Body of pancreas (tissue), 4 donors: ENCODE data around the gene HECW1.

Experiments used
- POLR2A ChIP-seq, 3 donors: fragments of 450-650 bp; IDR thresholded peaks; one replicate each; pipeline ENCODE4 v1.6.1; 2016; ENCODE audit warnings: antibody characterized with exemption in 3 of 3, mild to moderate bottlenecking in 2 of 3
- TF ChIP-seq, protein P1 (sequence below), 7 experiments: fragments of 450-650 bp in 4 of 7; fragments of 200-600 bp in 3 of 7; sonication (generic) in 3 of 7; IDR thresholded peaks; one replicate each; pipeline ENCODE4 v1.5.1; 2016 to 2019; ENCODE audit warnings: antibody characterized with exemption in 7 of 7

GRCh38 chr7:43431020-43431595 is 318.7 kb downstream of the HECW1 start:
- no peak for TF ChIP-seq POLR2A (IDR thresholded peaks at IDR 0.05)
- TF ChIP-seq, protein P1, sequence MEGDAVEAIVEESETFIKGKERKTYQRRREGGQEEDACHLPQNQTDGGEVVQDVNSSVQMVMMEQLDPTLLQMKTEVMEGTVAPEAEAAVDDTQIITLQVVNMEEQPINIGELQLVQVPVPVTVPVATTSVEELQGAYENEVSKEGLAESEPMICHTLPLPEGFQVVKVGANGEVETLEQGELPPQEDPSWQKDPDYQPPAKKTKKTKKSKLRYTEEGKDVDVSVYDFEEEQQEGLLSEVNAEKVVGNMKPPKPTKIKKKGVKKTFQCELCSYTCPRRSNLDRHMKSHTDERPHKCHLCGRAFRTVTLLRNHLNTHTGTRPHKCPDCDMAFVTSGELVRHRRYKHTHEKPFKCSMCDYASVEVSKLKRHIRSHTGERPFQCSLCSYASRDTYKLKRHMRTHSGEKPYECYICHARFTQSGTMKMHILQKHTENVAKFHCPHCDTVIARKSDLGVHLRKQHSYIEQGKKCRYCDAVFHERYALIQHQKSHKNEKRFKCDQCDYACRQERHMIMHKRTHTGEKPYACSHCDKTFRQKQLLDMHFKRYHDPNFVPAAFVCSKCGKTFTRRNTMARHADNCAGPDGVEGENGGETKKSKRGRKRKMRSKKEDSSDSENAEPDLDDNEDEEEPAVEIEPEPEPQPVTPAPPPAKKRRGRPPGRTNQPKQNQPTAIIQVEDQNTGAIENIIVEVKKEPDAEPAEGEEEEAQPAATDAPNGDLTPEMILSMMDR (IDR thresholded peaks at IDR 0.05): no peak
